Ishikawa (cell line): Measurements from ENCODE around the gene DMD.

ENCODE experiments used
- CEBPB ChIP-seq: IDR thresholded peaks from 2 replicates; pipeline ENCODE4 v1.6.1; 2012
- CREB1 ChIP-seq: IDR thresholded peaks from 2 replicates; pipeline ENCODE4 v1.6.1; 2012; ENCODE audit warnings: low read depth
- EGR1 ChIP-seq: IDR thresholded peaks from 2 replicates; pipeline ENCODE4 v1.6.1; 2012
- EP300 ChIP-seq: IDR thresholded peaks from 2 replicates; pipeline ENCODE4 v1.6.1; 2012; ENCODE audit warnings: borderline replicate concordance
- FOXM1 ChIP-seq: IDR thresholded peaks from 2 replicates; pipeline ENCODE4 v1.6.1; 2012; ENCODE audit warnings: low read depth, borderline replicate concordance
- NFIC ChIP-seq: IDR thresholded peaks from 2 replicates; pipeline ENCODE4 v1.6.1; 2012
- RAD21 ChIP-seq: IDR thresholded peaks from 2 replicates; pipeline ENCODE4 v1.6.1; 2012; ENCODE audit warnings: low read depth
- TAF1 ChIP-seq: IDR thresholded peaks from 2 replicates; pipeline ENCODE4 v1.6.1; 2012; ENCODE audit warnings: low read depth, mild to moderate bottlenecking
- TCF12 ChIP-seq: IDR thresholded peaks from 2 replicates; pipeline ENCODE4 v1.6.1; 2012; ENCODE audit warnings: low read depth
- TEAD4 ChIP-seq: IDR thresholded peaks from 2 replicates; pipeline ENCODE4 v1.6.1; 2012
- USF1 ChIP-seq: IDR thresholded peaks from 2 replicates; pipeline ENCODE4 v1.6.1; 2012
- YY1 ChIP-seq: IDR thresholded peaks from 2 replicates; pipeline ENCODE4 v1.6.1; 2012; ENCODE audit warnings: low read depth
- ZBTB7A ChIP-seq: IDR thresholded peaks from 2 replicates; pipeline ENCODE4 v1.6.1; 2012; ENCODE audit warnings: low read depth
- TF ChIP-seq, protein P1 (sequence below): IDR thresholded peaks from 2 replicates; pipeline ENCODE4 v1.6.1; 2012; ENCODE audit warnings: low read depth, mild to moderate bottlenecking
- TF ChIP-seq, protein P2 (sequence below): IDR thresholded peaks from 2 replicates; pipeline ENCODE4 v1.6.1; 2012

The DMD gene

DNA sequence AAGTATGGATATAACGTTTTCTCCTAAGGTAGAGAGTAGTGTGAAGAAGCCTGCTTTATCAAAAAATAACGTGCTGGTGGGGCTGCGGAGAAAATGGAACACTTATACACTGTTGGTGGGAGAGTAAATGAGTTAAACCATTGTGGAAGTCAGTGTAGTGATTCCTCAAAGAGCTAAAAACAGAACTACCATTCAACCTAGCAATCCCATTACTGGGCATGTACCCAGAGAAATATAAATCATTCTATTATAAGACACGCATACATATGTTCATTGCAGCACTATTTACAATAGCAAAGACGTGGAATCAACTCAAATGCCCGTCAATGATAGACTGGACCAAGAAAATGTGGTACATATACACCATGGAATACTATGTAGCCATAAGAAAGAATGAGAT, 196.4 kb downstream of the DMD start:
- no peak for TF ChIP-seq ZBTB7A
- TF ChIP-seq TEAD4, result no peak
- TF ChIP-seq, protein P1, sequence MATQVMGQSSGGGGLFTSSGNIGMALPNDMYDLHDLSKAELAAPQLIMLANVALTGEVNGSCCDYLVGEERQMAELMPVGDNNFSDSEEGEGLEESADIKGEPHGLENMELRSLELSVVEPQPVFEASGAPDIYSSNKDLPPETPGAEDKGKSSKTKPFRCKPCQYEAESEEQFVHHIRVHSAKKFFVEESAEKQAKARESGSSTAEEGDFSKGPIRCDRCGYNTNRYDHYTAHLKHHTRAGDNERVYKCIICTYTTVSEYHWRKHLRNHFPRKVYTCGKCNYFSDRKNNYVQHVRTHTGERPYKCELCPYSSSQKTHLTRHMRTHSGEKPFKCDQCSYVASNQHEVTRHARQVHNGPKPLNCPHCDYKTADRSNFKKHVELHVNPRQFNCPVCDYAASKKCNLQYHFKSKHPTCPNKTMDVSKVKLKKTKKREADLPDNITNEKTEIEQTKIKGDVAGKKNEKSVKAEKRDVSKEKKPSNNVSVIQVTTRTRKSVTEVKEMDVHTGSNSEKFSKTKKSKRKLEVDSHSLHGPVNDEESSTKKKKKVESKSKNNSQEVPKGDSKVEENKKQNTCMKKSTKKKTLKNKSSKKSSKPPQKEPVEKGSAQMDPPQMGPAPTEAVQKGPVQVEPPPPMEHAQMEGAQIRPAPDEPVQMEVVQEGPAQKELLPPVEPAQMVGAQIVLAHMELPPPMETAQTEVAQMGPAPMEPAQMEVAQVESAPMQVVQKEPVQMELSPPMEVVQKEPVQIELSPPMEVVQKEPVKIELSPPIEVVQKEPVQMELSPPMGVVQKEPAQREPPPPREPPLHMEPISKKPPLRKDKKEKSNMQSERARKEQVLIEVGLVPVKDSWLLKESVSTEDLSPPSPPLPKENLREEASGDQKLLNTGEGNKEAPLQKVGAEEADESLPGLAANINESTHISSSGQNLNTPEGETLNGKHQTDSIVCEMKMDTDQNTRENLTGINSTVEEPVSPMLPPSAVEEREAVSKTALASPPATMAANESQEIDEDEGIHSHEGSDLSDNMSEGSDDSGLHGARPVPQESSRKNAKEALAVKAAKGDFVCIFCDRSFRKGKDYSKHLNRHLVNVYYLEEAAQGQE, result no peak
- TF ChIP-seq NFIC, result no peak
- no peak for TF ChIP-seq CREB1
- TF ChIP-seq EP300, result no peak
- TF ChIP-seq FOXM1, result no peak
- TF ChIP-seq, protein P2, sequence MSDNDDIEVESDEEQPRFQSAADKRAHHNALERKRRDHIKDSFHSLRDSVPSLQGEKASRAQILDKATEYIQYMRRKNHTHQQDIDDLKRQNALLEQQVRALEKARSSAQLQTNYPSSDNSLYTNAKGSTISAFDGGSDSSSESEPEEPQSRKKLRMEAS, result no peak
- TF ChIP-seq RAD21, result no peak
- TF ChIP-seq TCF12, result no peak
- no peak for TF ChIP-seq EGR1
- TF ChIP-seq TAF1, result no peak
- no peak for TF ChIP-seq CEBPB
- no peak for TF ChIP-seq YY1
- no peak for TF ChIP-seq USF1

DNA sequence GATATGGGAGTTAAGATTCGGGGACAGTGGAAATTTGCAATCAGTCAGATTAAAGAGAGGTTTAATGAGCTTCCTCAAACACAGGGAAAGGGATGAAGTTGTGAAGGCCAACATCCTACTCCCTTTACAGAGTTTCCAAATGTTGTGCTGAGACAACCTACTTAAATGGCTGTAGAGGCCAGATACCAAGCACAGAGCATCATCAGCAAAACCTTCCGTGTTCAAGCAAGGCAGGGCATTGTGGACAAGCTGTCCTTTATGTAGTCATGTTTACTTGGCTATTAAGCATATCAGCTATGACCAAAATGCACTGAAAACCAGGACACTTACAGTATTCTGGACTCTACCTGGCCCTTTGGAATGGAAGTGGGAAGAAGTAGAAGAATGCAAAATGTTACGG, 197.3 kb downstream of the DMD start:
- TF ChIP-seq YY1 (no peak), FOXM1 (no peak)

DNA sequence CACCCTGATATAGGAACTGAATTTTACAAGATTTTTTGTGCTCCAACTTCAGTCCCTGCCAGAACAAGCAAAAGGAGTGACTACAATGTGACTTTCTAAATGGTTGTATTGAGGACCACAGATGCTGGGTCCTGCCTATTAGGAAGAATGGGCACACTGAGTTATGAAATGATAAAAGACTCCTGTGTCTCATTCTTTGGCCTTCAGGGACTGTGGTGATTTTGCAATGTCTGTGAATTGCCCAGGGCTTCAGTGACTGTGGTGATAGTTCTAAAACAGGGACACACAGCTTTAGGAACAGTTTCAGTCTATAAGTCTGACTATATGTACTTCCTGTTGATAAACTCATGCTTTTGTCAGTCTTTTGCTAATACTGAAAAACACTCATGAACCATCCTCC, 210.2 kb downstream of the DMD start:
- TF ChIP-seq TAF1 (no peak), USF1 (no peak), NFIC (no peak), EGR1 (no peak), RAD21 (no peak), ZBTB7A (no peak), YY1 (no peak), EP300 (no peak), TCF12 (no peak), CEBPB (no peak), TEAD4 (no peak), CREB1 (no peak), FOXM1 (no peak)
- TF ChIP-seq, protein P1, result no peak

- TF ChIP-seq USF1, result no peak
- TF ChIP-seq ZBTB7A, result no peak
These were observed 212.6 kb downstream of the DMD start for GRCh38 chrX:32998776-32999175.

DNA sequence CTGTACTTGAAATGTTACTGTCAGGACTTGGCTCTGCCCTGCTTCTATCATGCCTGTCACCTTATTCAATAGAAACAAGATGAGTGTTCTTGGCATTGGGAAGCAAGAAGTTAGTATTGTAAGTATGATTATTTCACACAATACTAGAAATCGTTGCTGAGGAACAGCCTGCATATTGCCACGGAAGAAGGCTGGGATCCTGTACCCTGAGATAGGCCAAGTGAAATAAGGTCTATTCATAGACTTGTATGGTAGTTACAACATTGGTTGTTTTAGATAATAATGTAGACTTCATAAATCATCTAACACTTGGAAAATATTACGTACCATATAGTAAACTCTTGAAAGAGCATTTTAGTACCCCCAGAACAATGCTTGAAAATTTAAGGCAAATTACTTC, 215.9 kb downstream of the DMD start:
- no peak for TF ChIP-seq CEBPB
- TF ChIP-seq EGR1, result no peak
- TF ChIP-seq, protein P2, result no peak
- TF ChIP-seq NFIC, result no peak
- TF ChIP-seq, protein P1, result no peak
- TF ChIP-seq RAD21, result no peak
- no peak for TF ChIP-seq FOXM1
- no peak for TF ChIP-seq TCF12
- TF ChIP-seq CREB1, result no peak
- TF ChIP-seq YY1, result no peak
- TF ChIP-seq TAF1, result no peak
- no peak for TF ChIP-seq TEAD4
- TF ChIP-seq USF1, result no peak
- no peak for TF ChIP-seq ZBTB7A
- no peak for TF ChIP-seq EP300
